HEK293 (cell line): ENCODE measurements around the gene OGFOD3.

Experiments used
- ZFP3 ChIP-seq: fragments of 450-650 bp; formaldehyde crosslinking; IDR thresholded peaks from 2 replicates; pipeline ENCODE4 v1.5.1; 2016; ENCODE audit warnings: low read depth, missing biosample characterization, missing genetic modification characterization
- ZNF174 ChIP-seq: fragments of 450-650 bp; formaldehyde crosslinking; IDR thresholded peaks from 2 replicates; pipeline ENCODE4 v1.5.0; 2017; ENCODE audit warnings: missing biosample characterization, mild to moderate bottlenecking, missing genetic modification characterization
- ZNF510 ChIP-seq: fragments of 450-650 bp; formaldehyde crosslinking; IDR thresholded peaks from 2 replicates; pipeline ENCODE4 v1.5.1; 2018; ENCODE audit warnings: mild to moderate bottlenecking, missing genetic modification characterization, missing biosample characterization; ENCODE audit not compliant: insufficient replicate concordance
- ZNF530 ChIP-seq: fragments of 450-650 bp; formaldehyde crosslinking; IDR thresholded peaks from 2 replicates; pipeline ENCODE4 v1.5.1; 2016; ENCODE audit warnings: low read depth, missing biosample characterization, missing genetic modification characterization
- ZNF624 ChIP-seq: fragments of 450-650 bp; formaldehyde crosslinking; IDR thresholded peaks from 2 replicates; pipeline ENCODE4 v1.5.1; 2017; ENCODE audit warnings: missing biosample characterization, missing genetic modification characterization
- TF ChIP-seq, protein P1 (sequence below): fragments of 450-650 bp; formaldehyde crosslinking; conservative IDR thresholded peaks from 2 replicates; pipeline ENCODE4 v1.5.1; 2016; ENCODE audit warnings: low read depth, missing biosample characterization, missing genetic modification characterization
- TF ChIP-seq, protein P2 (sequence below): fragments of 450-650 bp; formaldehyde crosslinking; conservative IDR thresholded peaks from 2 replicates; pipeline ENCODE4 v1.5.1; 2016; ENCODE audit warnings: low read depth, missing biosample characterization, missing genetic modification characterization
- TF ChIP-seq, protein P3 (sequence below): fragments of 450-650 bp; formaldehyde crosslinking; IDR thresholded peaks from 2 replicates; pipeline ENCODE4 v1.5.1; 2016; ENCODE audit warnings: missing biosample characterization, missing genetic modification characterization
- TF ChIP-seq, protein P4 (sequence below): fragments of 450-650 bp; IDR thresholded peaks from 2 replicates; pipeline ENCODE4 v1.5.1; 2018; ENCODE audit warnings: missing biosample characterization, mild to moderate bottlenecking, missing genetic modification characterization

DNA sequence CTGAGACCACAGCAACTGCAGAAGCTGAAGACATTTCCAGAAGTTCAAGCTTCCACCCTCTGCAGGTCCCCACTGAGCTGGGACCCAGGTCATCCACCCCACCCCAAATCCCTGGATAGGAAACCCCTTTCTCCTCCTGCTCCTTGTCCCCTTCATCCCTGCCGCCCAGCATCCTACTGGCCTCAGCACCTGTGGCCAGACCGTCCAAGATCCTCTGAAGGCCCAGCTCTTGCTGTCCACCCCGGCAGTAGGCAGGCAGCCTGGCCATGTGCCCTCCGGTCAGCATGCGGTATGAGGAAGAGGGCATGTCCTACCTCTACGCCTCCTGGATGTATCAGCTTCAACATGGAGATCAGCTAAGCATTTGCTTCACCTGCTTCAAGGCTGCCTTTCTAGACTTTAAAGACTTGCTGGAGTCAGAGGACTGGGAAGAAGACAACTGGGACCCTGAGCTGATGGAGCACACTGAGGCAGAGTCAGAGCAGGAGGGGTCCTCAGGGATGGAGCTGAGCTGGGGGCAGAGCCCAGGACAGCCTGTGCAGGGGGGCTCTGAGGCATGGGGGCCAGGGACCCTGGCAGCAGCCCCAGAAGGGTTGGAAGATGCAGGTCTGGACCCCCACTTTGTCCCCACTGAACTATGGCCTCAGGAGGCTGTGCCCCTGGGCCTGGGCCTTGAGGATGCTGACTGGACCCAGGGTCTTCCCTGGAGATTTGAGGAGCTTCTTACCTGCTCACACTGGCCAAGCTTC, 56.3 kb downstream of the OGFOD3 start:
- TF ChIP-seq, protein P1, sequence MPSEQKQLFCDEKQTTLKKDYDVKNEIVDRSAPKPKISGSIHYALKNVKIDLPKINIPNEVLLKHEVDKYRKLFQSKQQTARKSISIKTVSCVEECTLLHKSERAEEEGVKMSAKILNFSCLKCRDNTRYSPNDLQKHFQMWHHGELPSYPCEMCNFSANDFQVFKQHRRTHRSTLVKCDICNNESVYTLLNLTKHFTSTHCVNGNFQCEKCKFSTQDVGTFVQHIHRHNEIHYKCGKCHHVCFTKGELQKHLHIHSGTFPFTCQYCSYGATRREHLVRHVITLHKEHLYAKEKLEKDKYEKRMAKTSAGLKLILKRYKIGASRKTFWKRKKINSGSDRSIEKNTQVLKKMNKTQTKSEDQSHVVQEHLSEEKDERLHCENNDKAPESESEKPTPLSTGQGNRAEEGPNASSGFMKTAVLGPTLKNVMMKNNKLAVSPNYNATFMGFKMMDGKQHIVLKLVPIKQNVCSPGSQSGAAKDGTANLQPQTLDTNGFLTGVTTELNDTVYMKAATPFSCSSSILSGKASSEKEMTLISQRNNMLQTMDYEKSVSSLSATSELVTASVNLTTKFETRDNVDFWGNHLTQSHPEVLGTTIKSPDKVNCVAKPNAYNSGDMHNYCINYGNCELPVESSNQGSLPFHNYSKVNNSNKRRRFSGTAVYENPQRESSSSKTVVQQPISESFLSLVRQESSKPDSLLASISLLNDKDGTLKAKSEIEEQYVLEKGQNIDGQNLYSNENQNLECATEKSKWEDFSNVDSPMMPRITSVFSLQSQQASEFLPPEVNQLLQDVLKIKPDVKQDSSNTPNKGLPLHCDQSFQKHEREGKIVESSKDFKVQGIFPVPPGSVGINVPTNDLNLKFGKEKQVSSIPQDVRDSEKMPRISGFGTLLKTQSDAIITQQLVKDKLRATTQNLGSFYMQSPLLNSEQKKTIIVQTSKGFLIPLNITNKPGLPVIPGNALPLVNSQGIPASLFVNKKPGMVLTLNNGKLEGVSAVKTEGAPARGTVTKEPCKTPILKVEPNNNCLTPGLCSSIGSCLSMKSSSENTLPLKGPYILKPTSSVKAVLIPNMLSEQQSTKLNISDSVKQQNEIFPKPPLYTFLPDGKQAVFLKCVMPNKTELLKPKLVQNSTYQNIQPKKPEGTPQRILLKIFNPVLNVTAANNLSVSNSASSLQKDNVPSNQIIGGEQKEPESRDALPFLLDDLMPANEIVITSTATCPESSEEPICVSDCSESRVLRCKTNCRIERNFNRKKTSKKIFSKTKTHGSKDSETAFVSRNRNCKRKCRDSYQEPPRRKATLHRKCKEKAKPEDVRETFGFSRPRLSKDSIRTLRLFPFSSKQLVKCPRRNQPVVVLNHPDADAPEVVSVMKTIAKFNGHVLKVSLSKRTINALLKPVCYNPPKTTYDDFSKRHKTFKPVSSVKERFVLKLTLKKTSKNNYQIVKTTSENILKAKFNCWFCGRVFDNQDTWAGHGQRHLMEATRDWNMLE, result no peak
- TF ChIP-seq, protein P2, sequence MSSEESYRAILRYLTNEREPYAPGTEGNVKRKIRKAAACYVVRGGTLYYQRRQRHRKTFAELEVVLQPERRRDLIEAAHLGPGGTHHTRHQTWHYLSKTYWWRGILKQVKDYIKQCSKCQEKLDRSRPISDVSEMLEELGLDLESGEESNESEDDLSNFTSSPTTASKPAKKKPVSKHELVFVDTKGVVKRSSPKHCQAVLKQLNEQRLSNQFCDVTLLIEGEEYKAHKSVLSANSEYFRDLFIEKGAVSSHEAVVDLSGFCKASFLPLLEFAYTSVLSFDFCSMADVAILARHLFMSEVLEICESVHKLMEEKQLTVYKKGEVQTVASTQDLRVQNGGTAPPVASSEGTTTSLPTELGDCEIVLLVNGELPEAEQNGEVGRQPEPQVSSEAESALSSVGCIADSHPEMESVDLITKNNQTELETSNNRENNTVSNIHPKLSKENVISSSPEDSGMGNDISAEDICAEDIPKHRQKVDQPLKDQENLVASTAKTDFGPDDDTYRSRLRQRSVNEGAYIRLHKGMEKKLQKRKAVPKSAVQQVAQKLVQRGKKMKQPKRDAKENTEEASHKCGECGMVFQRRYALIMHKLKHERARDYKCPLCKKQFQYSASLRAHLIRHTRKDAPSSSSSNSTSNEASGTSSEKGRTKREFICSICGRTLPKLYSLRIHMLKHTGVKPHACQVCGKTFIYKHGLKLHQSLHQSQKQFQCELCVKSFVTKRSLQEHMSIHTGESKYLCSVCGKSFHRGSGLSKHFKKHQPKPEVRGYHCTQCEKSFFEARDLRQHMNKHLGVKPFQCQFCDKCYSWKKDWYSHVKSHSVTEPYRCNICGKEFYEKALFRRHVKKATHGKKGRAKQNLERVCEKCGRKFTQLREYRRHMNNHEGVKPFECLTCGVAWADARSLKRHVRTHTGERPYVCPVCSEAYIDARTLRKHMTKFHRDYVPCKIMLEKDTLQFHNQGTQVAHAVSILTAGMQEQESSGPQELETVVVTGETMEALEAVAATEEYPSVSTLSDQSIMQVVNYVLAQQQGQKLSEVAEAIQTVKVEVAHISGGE (tag by site-specific recombination), result no peak
- TF ChIP-seq, protein P3, sequence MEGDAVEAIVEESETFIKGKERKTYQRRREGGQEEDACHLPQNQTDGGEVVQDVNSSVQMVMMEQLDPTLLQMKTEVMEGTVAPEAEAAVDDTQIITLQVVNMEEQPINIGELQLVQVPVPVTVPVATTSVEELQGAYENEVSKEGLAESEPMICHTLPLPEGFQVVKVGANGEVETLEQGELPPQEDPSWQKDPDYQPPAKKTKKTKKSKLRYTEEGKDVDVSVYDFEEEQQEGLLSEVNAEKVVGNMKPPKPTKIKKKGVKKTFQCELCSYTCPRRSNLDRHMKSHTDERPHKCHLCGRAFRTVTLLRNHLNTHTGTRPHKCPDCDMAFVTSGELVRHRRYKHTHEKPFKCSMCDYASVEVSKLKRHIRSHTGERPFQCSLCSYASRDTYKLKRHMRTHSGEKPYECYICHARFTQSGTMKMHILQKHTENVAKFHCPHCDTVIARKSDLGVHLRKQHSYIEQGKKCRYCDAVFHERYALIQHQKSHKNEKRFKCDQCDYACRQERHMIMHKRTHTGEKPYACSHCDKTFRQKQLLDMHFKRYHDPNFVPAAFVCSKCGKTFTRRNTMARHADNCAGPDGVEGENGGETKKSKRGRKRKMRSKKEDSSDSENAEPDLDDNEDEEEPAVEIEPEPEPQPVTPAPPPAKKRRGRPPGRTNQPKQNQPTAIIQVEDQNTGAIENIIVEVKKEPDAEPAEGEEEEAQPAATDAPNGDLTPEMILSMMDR, result no peak
- TF ChIP-seq ZNF510 (tag by site-specific recombination) (no peak), ZNF174 (tag by site-specific recombination) (no peak), ZNF530 (no peak), ZFP3 (tag by site-specific recombination) (no peak), ZNF624 (tag by site-specific recombination) (no peak)
- TF ChIP-seq, protein P4, sequence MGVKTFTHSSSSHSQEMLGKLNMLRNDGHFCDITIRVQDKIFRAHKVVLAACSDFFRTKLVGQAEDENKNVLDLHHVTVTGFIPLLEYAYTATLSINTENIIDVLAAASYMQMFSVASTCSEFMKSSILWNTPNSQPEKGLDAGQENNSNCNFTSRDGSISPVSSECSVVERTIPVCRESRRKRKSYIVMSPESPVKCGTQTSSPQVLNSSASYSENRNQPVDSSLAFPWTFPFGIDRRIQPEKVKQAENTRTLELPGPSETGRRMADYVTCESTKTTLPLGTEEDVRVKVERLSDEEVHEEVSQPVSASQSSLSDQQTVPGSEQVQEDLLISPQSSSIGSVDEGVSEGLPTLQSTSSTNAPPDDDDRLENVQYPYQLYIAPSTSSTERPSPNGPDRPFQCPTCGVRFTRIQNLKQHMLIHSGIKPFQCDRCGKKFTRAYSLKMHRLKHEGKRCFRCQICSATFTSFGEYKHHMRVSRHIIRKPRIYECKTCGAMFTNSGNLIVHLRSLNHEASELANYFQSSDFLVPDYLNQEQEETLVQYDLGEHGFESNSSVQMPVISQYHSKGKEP (tag by site-specific recombination), result no peak
